SK-N-SH (cell line): ENCODE data around the gene NIPAL3. TPM values are rescaled to one million over a fixed set of nuclear protein-coding genes. Genes with fewer than 3 reads are reported as not detected.

Experiments
- CTCF ChIA-PET: fragments of 300-600, 350-600 bp; formaldehyde crosslinking; extraction: SDS; loops from one replicate; lab custom pipeline; 2021; lab: Yijun Ruan, JAX
- POLR2A ChIA-PET: fragments of 350-600 bp; sonication (Branson Sonifier 250); formaldehyde crosslinking; extraction: SDS; loops from one replicate; lab custom pipeline; 2020; ENCODE audit warnings: antibody characterized with exemption, inconsistent platforms; lab: Yijun Ruan, JAX
- DNase-seq: peaks from one replicate; pipeline ENCODE4 v3.0.0; 2012
- H2AFZ ChIP-seq: fragments of 200-600 bp; sonication (generic); 2 replicates; pipeline ENCODE4 v1.8.1; 2016; ENCODE audit warnings: antibody characterized with exemption, mild to moderate bottlenecking, low read depth
- H3F3A ChIP-seq: fragments of 200-600 bp; sonication (generic); replicated peaks from 2 replicates; pipeline ENCODE3; 2016; ENCODE audit warnings: antibody characterized with exemption, mild to moderate bottlenecking; ENCODE audit not compliant: insufficient read depth
- H3K27ac ChIP-seq, 2 experiments: fragments of 200-500 bp in 1 of 2; fragments of 200-600 bp in 1 of 2; sonication (Bioruptor generic) in 1 of 2; sonication (generic), shearing (Covaris generic) in 1 of 2; 2 replicates each; pipeline versions ENCODE4 v1.5.1 to v1.6.1; 2014 to 2016; ENCODE audit warnings: low read depth in 2 of 2, inconsistent platforms in 1 of 2, low read length in 1 of 2, mild to moderate bottlenecking in 1 of 2, mixed read lengths in 1 of 2
- H3K27me3 ChIP-seq: fragments of 200-600 bp; sonication (generic), shearing (Covaris generic); 2 replicates; pipeline ENCODE4 v1.6.1; 2016; ENCODE audit warnings: mixed run types; ENCODE audit not compliant: insufficient read depth
- H3K36me3 ChIP-seq, 2 experiments: fragments of 200-500 bp in 1 of 2; fragments of 200-600 bp in 1 of 2; sonication (Bioruptor generic) in 1 of 2; sonication (generic) in 1 of 2; replicated peaks in 1 of 2; 2 replicates each; pipeline versions ENCODE3 to v1.5.1; 2014 to 2016; ENCODE audit warnings: low read length in 1 of 2, mild to moderate bottlenecking in 1 of 2; ENCODE audit not compliant: insufficient read depth in 2 of 2, control insufficient read depth in 1 of 2
- H3K4me1 ChIP-seq, 2 experiments: fragments of 200-500 bp in 1 of 2; fragments of 200-600 bp in 1 of 2; sonication (Bioruptor generic) in 1 of 2; sonication (generic), shearing (Covaris generic) in 1 of 2; 2 replicates each; pipeline versions ENCODE4 v1.5.1 to v1.6.1; 2014 to 2016; ENCODE audit warnings: low read depth in 1 of 2, low read length in 1 of 2, mixed run types in 1 of 2; ENCODE audit not compliant: insufficient read depth in 2 of 2, control insufficient read depth in 1 of 2
- H3K4me2 ChIP-seq: fragments of 200-600 bp; sonication (generic), shearing (Covaris generic); 2 replicates; pipeline ENCODE4 v1.6.1; 2017; ENCODE audit warnings: mixed run types
- H3K4me3 ChIP-seq, 2 experiments: fragments of 200-500 bp in 1 of 2; fragments of 200-600 bp in 1 of 2; sonication (Bioruptor generic) in 1 of 2; sonication (generic), shearing (Covaris generic) in 1 of 2; 2 replicates each; pipeline versions ENCODE4 v1.5.1 to v1.8.1; 2014 to 2016; ENCODE audit warnings: low read depth in 2 of 2, inconsistent platforms in 1 of 2, low read length in 1 of 2, mild to moderate bottlenecking in 1 of 2, mixed read lengths in 1 of 2, moderate library complexity in 1 of 2
- H3K79me2 ChIP-seq: fragments of 200-600 bp; sonication (generic); 2 replicates; pipeline ENCODE4 v1.8.1; 2017; ENCODE audit warnings: mild to moderate bottlenecking; ENCODE audit not compliant: insufficient read depth
- H3K9ac ChIP-seq: fragments of 200-600 bp; sonication (generic); 2 replicates; pipeline ENCODE4 v1.6.1; 2017; ENCODE audit warnings: mixed run types
- H3K9me2 ChIP-seq: fragments of 200-600 bp; sonication (generic); 2 replicates; pipeline ENCODE4 v1.6.1; 2017; ENCODE audit warnings: mixed run types
- H3K9me3 ChIP-seq: fragments of 200-600 bp; sonication (generic); 2 replicates; pipeline ENCODE4 v1.6.1; 2017; ENCODE audit warnings: mixed run types, mild to moderate bottlenecking, moderate library complexity
- H4K20me1 ChIP-seq: fragments of 200-600 bp; sonication (generic); 2 replicates; pipeline ENCODE4 v1.6.1; 2017; ENCODE audit warnings: mild to moderate bottlenecking, mixed run types; ENCODE audit not compliant: insufficient read depth
- EZH2phosphoT487 ChIP-seq: fragments of 200-600 bp; sonication (generic); IDR thresholded peaks from 2 replicates; pipeline ENCODE4 v1.6.1; 2017; ENCODE audit warnings: low read depth, mixed run types, mild to moderate bottlenecking, antibody characterized with exemption, moderate library complexity, borderline replicate concordance
- FOSL2 ChIP-seq: IDR thresholded peaks from 2 replicates; pipeline ENCODE4 v1.4.0; 2012; ENCODE audit warnings: low read depth, mild to moderate bottlenecking, moderate library complexity, borderline replicate concordance
- FOXJ3 ChIP-seq: sonication (generic); formaldehyde crosslinking; IDR thresholded peaks from 2 replicates; pipeline ENCODE4 v1.5.1; 2020; ENCODE audit warnings: mild to moderate bottlenecking, missing genetic modification reagents
- FOXM1 ChIP-seq: IDR thresholded peaks from 2 replicates; pipeline ENCODE4 v1.4.0; 2012; ENCODE audit warnings: low read depth, mild to moderate bottlenecking
- GABPA ChIP-seq: IDR thresholded peaks from 2 replicates; pipeline ENCODE4 v1.4.0; 2012; ENCODE audit warnings: low read depth, mild to moderate bottlenecking
- JUND ChIP-seq: IDR thresholded peaks from 2 replicates; pipeline ENCODE4 v1.4.0; 2012
- MEF2A ChIP-seq: IDR thresholded peaks from 2 replicates; pipeline ENCODE4 v1.4.0; 2012; ENCODE audit warnings: low read depth, borderline replicate concordance
- MXI1 ChIP-seq: IDR thresholded peaks from 2 replicates; pipeline ENCODE4 v1.6.1; 2012; ENCODE audit warnings: mild to moderate bottlenecking, low read depth, low read length, improper control_type of control experiment
- NFIC ChIP-seq: IDR thresholded peaks from 2 replicates; pipeline ENCODE4 v1.4.0; 2012; ENCODE audit warnings: borderline replicate concordance
- POLR2AphosphoS5 ChIP-seq: IDR thresholded peaks from 2 replicates; pipeline ENCODE4 v1.6.1; 2012; ENCODE audit warnings: low read depth, low read length
- RAD21 ChIP-seq: IDR thresholded peaks from 2 replicates; pipeline ENCODE4 v1.6.1; 2012; ENCODE audit warnings: mild to moderate bottlenecking, low read length
- RFX5 ChIP-seq: IDR thresholded peaks from 2 replicates; pipeline ENCODE4 v1.6.1; 2012; ENCODE audit warnings: mild to moderate bottlenecking, improper control_type of control experiment, low read length
- RXRA ChIP-seq: IDR thresholded peaks from 2 replicates; pipeline ENCODE4 v1.4.0; 2012; ENCODE audit warnings: low read depth, mild to moderate bottlenecking, borderline replicate concordance
- SIN3A ChIP-seq: IDR thresholded peaks from 2 replicates; pipeline ENCODE4 v1.6.1; 2012; ENCODE audit warnings: low read depth, mild to moderate bottlenecking, low read length, moderate library complexity, borderline replicate concordance
- TAF1 ChIP-seq: IDR thresholded peaks from 2 replicates; pipeline ENCODE4 v1.6.1; 2012; ENCODE audit warnings: low read depth, mild to moderate bottlenecking, low read length, moderate library complexity, borderline replicate concordance
- TCF12 ChIP-seq: IDR thresholded peaks from 2 replicates; pipeline ENCODE4 v1.4.0; 2012
- YY1 ChIP-seq: IDR thresholded peaks from 2 replicates; pipeline ENCODE4 v1.4.0; 2012; ENCODE audit warnings: low read depth, mild to moderate bottlenecking
- WGBS: methylation state at CpG from one replicate; pipeline ENCODE4 v1.1.6; 2017; ENCODE audit warnings: low lambda C conversion rate; 5-methylcytosine and 5-hydroxymethylcytosine counted together
- polyA plus RNA-seq, 3 experiments: library from polyadenylated mRNA; depleted of rRNA; stranded (reverse); fragments of >200 nt; gene quantifications; 2 replicates each; pipeline ENCODE4 v1.2.3, GENCODE V29; 2012
- TF ChIP-seq, protein P1 (sequence below): fragments of 200-600 bp; sonication (generic); IDR thresholded peaks from 2 replicates; pipeline ENCODE4 v1.6.1; 2017; ENCODE audit warnings: antibody characterized with exemption, mild to moderate bottlenecking, moderate library complexity
- TF ChIP-seq, protein P2 (sequence below): fragments of 150-350 bp; IDR thresholded peaks from 2 replicates; pipeline ENCODE4 v1.6.1; 2017; ENCODE audit warnings: antibody characterized with exemption, low read length, low read depth, borderline replicate concordance
- TF ChIP-seq, protein P3 (sequence below): IDR thresholded peaks from 2 replicates; pipeline ENCODE4 v1.6.1; 2012; ENCODE audit warnings: mild to moderate bottlenecking, low read depth, low read length, moderate library complexity

Gene NIPAL3
- polyA plus RNA-seq, 1 of the 3 experiments (the other 2 are of a cell fraction), result 20.3 TPM

GRCh38 chr1:24472527-24473251, 57.1 kb downstream of the NIPAL3 start:
- Histone ChIP-seq H3F3A (no peaks in the 10 kb centered on the region), H3K4me1 (no peaks in the 10 kb centered on the region), H3K9ac (no peak overlapping the region), H3K4me3 (no peak overlapping the region), H3K36me3 (no peaks in the 10 kb centered on the region), H3K9me2 (no peaks in the 10 kb centered on the region), H2AFZ (no peak overlapping the region), H3K27me3 (no peaks in the 10 kb centered on the region), H3K9me3 (no peaks in the 10 kb centered on the region), H4K20me1 (no peaks in the 10 kb centered on the region), H3K79me2 (no peaks in the 10 kb centered on the region), H3K4me2 (no peak overlapping the region), H3K27ac (no peak overlapping the region)
- ChIA-PET CTCF (interaction anchor here (0.6 kb wide), 1 partner anchor 47 kb away, joined by 3 read pairs; no protein-coding TSS in a partner anchor), POLR2A (no interaction called here)
- no peak for DNase-seq
- WGBS, result 88% methylated on average over 11 of the region's 11 CpGs
- no peak for TF ChIP-seq RXRA
- TF ChIP-seq, protein P1, sequence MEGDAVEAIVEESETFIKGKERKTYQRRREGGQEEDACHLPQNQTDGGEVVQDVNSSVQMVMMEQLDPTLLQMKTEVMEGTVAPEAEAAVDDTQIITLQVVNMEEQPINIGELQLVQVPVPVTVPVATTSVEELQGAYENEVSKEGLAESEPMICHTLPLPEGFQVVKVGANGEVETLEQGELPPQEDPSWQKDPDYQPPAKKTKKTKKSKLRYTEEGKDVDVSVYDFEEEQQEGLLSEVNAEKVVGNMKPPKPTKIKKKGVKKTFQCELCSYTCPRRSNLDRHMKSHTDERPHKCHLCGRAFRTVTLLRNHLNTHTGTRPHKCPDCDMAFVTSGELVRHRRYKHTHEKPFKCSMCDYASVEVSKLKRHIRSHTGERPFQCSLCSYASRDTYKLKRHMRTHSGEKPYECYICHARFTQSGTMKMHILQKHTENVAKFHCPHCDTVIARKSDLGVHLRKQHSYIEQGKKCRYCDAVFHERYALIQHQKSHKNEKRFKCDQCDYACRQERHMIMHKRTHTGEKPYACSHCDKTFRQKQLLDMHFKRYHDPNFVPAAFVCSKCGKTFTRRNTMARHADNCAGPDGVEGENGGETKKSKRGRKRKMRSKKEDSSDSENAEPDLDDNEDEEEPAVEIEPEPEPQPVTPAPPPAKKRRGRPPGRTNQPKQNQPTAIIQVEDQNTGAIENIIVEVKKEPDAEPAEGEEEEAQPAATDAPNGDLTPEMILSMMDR, result no peak
- no peak for TF ChIP-seq TAF1
- TF ChIP-seq YY1, result no peak
- no peak for TF ChIP-seq MXI1
- TF ChIP-seq SIN3A, result no peak
- no peak for TF ChIP-seq JUND
- TF ChIP-seq RFX5, result no peak
- no peak for TF ChIP-seq FOXM1
- TF ChIP-seq POLR2AphosphoS5, result no peak
- no peak for TF ChIP-seq NFIC
- no peak for TF ChIP-seq MEF2A
- TF ChIP-seq, protein P2, sequence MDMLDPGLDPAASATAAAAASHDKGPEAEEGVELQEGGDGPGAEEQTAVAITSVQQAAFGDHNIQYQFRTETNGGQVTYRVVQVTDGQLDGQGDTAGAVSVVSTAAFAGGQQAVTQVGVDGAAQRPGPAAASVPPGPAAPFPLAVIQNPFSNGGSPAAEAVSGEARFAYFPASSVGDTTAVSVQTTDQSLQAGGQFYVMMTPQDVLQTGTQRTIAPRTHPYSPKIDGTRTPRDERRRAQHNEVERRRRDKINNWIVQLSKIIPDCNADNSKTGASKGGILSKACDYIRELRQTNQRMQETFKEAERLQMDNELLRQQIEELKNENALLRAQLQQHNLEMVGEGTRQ, result no peak
- TF ChIP-seq GABPA, result no peak
- TF ChIP-seq RAD21, result no peak
- no peak for TF ChIP-seq FOSL2
- TF ChIP-seq EZH2phosphoT487, result no peak
- TF ChIP-seq TCF12, result no peak
- no peak for TF ChIP-seq FOXJ3
- TF ChIP-seq, protein P3, sequence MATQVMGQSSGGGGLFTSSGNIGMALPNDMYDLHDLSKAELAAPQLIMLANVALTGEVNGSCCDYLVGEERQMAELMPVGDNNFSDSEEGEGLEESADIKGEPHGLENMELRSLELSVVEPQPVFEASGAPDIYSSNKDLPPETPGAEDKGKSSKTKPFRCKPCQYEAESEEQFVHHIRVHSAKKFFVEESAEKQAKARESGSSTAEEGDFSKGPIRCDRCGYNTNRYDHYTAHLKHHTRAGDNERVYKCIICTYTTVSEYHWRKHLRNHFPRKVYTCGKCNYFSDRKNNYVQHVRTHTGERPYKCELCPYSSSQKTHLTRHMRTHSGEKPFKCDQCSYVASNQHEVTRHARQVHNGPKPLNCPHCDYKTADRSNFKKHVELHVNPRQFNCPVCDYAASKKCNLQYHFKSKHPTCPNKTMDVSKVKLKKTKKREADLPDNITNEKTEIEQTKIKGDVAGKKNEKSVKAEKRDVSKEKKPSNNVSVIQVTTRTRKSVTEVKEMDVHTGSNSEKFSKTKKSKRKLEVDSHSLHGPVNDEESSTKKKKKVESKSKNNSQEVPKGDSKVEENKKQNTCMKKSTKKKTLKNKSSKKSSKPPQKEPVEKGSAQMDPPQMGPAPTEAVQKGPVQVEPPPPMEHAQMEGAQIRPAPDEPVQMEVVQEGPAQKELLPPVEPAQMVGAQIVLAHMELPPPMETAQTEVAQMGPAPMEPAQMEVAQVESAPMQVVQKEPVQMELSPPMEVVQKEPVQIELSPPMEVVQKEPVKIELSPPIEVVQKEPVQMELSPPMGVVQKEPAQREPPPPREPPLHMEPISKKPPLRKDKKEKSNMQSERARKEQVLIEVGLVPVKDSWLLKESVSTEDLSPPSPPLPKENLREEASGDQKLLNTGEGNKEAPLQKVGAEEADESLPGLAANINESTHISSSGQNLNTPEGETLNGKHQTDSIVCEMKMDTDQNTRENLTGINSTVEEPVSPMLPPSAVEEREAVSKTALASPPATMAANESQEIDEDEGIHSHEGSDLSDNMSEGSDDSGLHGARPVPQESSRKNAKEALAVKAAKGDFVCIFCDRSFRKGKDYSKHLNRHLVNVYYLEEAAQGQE, result no peak
